Activated CD4-positive, alpha-beta T cell treated with anti-CD3 and anti-CD28 coated beads, Interleukin-2, Interleukin-4, amounts not matched to agents 100 ng/mL and 50 ng/mL, durations not matched to agents 16 hours and 8 hours (primary cell): ENCODE measurements around the gene CDC34.
A peak's percentile ranks its signal among the peaks of the same experiment; 100 is the strongest.
"Not testable (repeated sequence)": the region's sequence is repeated elsewhere in the genome, so short reads cannot be mapped to it uniquely, and the experiment has no call there.

Experiments used
- DNase-seq: peaks from one replicate; pipeline ENCODE4 v3.0.0-alpha.2; 2020; ENCODE audit warnings: low spot score

Gene CDC34

GRCh38 chr19:573519-573825 lies 41.9 kb downstream of the CDC34 start:
- no peak for DNase-seq

- no peak for DNase-seq
These were observed 43.3 kb downstream of the CDC34 start for GRCh38 chr19:574658-575526.

DNA sequence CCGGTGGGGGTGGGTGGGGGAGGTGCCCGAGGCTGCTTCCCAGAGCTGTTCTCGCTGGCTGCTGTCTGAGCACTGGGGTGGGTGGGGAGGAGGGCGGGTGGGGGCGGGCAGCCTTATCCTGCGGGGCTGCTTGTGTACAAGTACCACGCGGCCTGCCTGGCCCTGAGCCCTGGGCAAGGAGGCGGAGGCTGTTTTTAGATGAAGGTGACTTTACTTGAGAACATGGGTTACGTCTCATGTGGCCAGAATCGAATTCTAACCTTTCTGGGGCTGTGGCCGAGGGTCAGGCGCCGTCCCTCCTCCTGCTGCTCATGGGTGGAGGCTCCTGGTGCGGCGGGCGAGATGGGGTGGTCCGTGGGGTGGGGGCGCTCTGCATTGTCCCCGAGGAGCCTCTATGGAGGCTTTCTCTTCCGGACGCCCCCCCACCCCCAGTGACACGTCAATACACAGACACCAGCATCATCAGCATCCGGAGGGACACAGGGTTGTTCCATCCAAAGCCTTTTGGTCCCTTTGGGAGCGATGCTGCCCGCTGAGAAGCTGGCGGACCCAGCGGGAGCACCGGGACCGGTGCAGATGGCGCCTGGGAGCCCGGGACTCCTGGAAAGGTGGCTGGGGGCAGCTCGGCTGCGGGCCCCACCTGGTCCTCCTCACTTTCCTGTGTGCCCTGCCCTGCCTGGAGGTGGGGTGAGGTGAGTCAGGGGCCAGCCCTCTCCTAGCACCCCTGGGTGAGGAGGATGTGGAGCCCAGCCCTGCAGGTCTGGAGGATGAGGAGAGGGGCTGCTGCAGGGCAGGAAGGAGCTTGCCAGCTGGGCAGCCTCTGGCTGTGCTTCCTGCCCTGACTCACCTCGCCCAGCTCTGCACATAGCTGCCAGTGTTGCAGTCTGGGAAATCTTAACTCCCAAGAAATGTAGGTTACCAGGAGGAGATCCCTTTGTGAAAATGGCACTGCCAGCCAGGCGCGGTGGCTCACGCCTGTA lies 44.3 kb downstream of the CDC34 start:
- DNase-seq, result no peak

GRCh38 chr19:576768-577438 lies 45.3 kb downstream of the CDC34 start:
- DNase-seq, result no peak

GRCh38 chr19:577439-578392 lies 46.2 kb downstream of the CDC34 start:
- DNase-seq, result no peak

DNA sequence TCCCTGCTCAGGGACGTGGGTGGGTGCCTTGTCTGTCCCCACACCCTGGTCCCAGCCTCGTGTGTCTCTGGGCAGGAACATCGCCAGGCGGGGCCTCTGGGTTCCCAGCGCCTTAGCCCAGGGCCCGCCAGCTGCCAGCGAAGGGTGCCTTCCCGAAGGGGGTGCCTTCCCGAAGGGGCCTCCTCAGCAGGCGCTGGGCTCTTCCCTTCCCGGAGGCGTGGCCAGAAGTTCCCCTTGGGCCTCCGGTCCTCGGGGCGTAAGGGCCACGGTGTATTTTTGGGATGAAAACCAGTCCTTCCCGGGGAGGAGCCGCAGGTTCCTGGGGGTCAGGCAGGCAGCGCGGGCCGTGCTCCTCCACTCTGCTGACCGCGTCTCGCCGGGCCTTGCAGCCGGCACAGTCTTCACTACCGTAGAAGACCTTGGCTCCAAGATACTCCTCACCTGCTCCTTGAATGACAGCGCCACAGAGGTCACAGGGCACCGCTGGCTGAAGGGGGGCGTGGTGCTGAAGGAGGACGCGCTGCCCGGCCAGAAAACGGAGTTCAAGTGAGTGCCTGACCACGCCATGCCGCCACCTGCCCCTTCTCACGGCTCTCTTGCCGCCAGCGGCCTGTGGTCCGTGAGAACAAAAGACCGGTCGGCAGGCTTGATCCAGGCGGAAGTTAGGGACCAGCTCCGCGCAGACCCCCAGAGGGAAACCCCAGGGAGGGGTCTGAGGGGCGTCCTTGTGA lies 47.7 kb downstream of the CDC34 start:
- DNase-seq, result no peak

GRCh38 chr19:579842-580155 lies 48.2 kb downstream of the CDC34 start:
- no peak for DNase-seq

- DNase-seq, result no peak
These were observed 48.8 kb downstream of the CDC34 start for GRCh38 chr19:580274-580835.

GRCh38 chr19:581399-582111 lies 50.0 kb downstream of the CDC34 start:
- no peak for DNase-seq

DNA sequence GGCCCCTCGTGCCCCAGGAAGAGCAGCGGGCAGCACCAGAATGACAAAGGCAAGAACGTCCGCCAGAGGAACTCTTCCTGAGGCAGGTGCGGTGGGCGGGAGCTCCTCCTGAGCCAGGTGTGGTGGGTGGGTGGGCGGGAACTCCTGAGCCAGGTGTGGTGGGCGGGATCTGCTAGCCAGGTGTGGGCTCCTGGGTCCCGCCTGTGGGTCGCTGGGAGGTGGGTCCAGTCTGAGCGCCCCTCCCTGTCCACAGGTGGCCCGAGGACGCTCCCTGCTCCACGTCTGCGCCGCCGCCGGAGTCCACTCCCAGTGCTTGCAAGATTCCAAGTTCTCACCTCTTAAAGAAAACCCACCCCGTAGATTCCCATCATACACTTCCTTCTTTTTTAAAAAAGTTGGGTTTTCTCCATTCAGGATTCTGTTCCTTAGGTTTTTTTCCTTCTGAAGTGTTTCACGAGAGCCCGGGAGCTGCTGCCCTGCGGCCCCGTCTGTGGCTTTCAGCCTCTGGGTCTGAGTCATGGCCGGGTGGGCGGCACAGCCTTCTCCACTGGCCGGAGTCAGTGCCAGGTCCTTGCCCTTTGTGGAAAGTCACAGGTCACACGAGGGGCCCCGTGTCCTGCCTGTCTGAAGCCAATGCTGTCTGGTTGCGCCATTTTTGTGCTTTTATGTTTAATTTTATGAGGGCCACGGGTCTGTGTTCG lies 51.1 kb downstream of the CDC34 start:
- no peak for DNase-seq

DNA sequence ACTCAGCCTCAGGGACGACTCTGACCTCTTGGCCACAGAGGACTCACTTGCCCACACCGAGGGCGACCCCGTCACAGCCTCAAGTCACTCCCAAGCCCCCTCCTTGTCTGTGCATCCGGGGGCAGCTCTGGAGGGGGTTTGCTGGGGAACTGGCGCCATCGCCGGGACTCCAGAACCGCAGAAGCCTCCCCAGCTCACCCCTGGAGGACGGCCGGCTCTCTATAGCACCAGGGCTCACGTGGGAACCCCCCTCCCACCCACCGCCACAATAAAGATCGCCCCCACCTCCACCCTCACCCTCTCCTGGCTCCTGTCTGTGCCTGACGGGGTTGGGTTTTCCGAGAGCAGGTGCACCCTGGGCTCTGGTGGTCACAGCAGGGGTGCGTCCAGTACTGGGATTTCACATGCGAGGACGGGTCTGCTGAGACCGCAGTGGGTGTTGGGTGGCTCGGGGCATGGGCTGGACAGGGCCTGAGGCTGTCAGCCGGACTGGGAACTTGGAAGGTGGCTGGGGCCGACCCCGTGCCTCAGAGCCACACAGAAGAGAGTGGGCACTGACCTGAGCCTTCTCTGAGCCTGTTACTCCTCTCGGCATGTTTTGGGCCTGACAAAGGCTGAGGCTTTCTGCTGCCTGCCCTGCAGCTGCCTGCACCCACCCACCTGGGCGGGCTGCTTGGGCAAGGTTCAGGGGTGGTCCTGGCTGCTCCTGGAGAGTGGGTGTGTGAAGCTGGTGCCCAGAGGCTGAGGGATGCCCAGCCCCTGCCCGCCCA lies 51.8 kb downstream of the CDC34 start:
- no peak for DNase-seq

DNA sequence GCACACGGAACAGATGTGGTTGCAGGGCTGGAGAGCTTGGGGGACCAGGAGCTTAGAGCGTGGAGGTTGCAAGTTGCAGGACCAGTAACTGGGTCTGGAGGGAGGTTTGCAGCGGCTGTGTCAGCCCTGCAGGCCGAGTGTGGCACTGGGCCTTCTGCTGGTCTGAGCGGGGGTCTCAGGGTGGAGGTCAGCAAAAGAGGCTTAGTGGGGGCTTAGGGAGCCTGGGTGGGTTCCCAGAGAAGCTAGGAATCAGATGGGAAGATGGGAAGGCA lies 52.3 kb downstream of the CDC34 start:
- no peak for DNase-seq

GRCh38 chr19:584240-585001 lies 52.9 kb downstream of the CDC34 start:
- peak; percentile 47 for DNase-seq

DNA sequence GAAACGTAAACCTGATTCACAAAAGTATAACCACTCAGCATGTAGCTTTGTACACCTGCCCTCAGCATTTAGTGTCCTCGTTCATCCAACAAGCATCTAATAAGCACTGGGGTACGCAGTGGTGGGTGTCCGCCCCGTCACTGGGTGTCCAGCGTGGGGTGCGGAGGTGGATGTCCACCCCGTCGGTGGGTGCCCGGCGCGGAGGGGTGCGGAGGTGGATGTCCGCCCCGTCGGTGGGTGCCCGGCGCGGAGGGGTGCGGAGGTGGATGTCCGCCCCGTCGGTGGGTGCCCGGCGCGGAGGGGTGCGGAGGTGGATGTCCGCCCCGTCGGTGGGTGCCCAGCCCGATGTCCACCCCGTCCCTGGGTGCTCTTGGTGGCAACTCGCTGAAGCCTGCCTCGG lies 53.6 kb downstream of the CDC34 start:
- DNase-seq, result not testable (repeated sequence)

- DNase-seq, result no peak
These were observed 54.1 kb downstream of the CDC34 start for GRCh38 chr19:585551-586110.

GRCh38 chr19:588093-588740 lies 56.7 kb downstream of the CDC34 start:
- DNase-seq, result peak; percentile 69
